NCI-H510A treated with DMSO at 0.1 percent for 48 hours (cell line): ENCODE measurements around the gene WNT5A.

ENCODE experiments used
- DNase-seq: peaks from one replicate; lab custom pipeline; 2025; lab: John Stamatoyannopoulos, UW

The WNT5A gene

DNA sequence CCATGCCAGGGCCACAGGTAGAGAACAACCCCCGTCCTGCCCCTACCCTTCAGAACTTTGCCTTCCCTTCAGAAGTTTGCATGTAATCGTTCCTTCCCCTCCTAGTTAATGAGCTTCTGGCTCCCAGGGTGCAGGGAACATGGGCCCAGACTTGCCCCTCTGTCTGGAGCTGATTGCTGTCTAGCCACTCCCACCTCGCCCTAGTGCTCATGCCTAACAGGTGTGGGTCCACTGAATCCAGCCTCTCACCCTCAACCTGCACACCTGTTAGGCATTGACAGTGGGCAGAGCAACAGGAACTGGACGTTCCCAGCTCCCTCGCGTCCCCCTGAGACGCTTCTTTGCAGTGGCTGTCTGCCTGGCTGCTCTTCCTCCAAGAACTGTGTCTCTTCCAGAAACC is 40.3 kb downstream of the WNT5A start:
- no peak for DNase-seq

DNA sequence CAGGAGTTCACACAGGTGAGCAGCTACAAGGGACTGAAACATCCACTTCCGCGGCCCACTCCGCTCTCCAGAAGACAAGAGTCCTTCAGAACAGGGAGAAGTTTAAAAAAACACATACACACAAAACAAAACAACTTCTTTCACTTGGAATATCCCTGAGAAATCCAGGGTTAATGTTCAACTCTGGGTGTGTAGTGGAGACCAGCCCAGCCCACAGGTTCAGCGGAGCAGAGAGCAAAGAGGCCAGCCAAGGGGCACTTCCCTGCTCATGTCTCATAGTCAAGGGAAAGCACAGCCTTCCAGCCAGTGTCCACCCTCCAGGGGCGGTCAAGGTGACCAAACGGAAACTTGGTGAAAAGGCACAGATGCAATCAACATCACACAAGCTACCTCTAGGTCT is 41.6 kb downstream of the WNT5A start:
- DNase-seq: no peak

DNA sequence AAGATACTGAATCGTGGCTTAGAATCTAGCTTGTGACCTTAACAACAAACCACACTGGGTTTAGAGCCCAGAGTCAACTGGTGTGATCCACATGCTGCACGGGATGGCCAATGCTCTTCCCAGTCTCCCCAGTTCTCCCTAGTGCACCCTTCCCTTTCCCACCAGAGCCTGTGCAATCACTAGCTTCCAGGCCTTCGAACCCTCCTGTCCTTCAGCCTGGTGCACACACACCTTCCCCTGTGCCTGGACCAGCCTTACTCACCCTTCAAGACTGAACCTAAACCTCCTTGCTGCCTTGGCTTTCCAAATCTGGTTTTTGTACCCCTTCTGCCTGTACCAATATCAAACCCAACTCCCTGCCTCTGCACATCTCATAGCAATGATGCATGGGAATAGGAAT is 43.8 kb downstream of the WNT5A start:
- no peak for DNase-seq

DNA sequence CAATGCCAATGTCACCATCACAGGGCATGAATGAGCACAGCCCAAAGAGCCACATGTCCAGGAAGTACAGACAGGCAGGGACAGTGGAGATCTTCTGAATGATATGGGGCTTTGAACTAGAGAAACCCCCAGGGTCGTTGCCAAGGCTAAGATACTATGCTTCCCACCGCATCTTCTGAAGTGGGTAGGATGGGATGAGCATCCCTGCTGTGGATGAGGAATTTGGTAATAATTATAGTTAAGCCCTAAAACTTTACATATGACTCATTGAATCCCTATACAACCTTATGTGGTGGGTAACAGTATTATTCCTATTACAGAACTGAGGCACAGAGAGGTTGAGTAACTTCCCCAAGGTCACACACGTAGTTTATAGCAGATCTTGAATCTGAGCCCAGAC is 44.2 kb downstream of the WNT5A start:
- no peak for DNase-seq

DNA sequence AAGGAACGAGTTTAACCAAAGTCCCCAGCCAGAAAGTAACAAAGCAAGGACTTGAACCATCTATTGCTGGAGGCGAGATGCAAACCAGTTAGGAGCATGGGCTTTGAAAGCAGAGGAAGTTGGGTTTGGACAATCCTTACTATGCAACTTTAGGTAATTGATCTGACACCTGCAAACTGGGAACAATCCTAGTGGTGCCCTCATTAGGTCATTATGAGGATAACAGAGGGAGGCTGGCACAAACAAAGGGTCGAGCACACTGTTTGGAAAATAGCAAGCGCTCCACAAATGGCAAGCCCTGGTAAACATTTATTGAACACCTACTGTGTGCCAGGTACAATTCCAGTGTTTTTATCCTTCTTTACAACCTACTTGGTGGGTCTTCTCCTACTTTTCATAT is 45.6 kb downstream of the WNT5A start:
- DNase-seq: no peak

DNA sequence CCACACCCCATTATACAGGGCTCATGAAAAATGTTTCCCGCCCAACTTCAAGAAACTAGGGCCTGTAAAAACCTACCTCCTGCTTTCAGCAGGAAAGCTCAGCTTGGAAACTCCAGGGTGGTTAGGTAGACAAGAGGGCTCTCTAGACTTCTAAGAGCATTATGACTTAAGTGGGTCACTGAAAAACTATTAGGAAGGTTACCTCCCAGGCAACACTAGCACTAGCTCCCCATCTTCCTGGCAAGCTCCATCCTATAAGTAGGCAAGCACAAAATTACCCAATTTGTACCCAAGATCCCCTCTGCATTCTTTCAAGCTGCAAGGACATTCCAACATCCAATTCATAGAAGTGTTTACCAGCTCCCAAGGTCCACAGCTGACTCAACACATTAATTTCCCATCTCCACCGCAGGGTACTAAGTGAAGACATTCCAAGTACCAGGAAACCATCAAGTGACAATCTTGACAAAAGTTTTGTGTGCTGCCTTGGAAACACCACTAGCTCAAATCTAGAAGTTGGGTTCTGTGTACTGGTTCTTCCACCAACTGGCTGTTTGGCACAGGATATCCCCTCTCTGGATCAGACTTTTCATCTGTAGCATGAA is 46.9 kb downstream of the WNT5A start:
- DNase-seq: no peak

DNA sequence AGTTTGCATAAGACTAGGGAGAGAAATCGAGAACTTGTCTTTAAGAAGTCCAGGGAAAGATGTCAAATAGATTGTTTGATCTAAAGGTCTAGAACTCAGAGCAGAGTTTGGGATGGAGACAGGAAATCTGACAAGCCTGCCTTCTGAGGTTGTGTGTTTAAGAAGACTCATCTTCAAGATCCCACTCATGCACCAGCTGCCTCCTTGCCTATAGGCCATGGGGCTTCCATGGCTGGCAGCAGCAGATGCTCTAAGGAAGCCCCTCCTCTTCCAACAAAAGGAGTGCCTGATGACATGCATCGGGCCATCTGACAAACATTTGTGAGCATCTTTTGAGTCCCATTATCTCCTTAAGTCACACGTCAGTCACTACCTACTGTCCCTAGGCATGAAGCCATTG is 47.4 kb downstream of the WNT5A start:
- no peak for DNase-seq

DNA sequence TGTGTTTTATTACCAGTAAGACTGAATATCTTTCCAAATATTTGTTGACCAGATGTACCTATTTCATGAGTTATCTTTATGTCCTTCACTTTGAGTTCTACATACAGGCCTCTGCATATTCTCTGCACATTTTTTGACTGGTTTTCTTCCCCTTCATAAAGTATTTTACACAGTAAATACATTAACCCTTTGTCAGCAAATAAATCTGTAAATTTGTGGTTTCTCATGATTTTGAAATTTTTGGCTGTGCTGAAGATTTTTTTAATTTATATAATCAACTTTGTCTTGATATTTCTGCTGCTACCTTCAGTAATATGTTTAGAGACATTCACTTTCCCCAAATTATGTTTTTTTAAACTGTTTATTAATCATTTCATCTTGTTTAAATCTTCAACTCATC is 50.5 kb downstream of the WNT5A start:
- DNase-seq: no peak

DNA sequence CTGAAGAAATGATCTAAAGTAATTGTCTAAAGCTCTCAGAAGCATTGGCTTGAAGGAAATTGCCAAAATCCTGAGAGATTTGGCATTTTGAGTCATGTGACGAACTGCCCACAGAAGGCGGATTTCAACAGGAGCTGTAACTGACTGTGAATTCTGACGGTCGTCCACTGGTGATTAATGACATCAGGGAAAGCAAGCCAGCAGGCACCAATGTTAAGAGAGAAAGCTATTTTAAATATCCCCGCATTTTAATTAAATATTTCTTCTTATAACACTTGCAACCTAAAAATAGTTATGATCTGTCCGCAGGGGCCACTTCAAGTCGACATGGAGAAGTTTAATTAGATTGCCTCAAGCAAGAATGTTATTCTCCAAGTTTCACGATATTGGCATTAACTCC is 51.6 kb downstream of the WNT5A start:
- no peak for DNase-seq

DNA sequence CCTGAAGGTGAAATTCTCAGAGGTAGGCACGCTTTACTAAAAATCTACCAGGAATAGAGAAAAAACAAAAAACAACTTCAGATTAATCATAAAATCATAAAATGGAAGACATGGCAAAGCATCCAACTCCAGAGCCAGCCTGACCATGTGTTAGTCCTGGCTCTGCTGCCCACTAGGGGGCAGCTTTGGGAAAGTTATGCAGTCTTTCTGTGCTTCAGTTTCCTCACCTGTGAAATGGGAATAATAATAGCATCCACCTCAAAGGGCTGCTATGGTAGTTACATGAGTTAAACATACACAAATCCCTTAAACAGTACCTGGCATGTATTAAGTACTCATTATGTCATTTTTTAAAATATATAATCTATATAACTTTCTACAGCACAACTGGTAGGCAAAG is 52.3 kb downstream of the WNT5A start:
- DNase-seq: no peak

DNA sequence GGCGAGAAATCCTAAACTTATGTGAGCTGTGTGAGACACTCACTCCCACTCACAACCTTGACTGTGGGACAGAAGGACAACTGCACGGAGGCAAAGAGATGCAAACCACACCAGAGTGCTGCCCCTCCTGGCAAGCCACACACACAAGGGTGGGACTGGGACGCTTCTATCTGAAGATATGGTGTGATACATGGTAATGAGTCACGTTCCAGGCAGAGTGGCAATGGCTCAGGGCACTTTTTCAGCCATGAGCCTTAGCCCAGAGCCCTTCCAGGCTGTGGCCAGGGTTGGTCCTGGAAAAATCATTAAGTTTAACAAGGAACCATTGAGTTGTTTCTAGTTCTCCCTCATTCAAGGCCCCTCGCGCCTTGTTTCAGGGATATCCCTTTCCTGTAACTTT is 56.1 kb downstream of the WNT5A start:
- DNase-seq: no peak

DNA sequence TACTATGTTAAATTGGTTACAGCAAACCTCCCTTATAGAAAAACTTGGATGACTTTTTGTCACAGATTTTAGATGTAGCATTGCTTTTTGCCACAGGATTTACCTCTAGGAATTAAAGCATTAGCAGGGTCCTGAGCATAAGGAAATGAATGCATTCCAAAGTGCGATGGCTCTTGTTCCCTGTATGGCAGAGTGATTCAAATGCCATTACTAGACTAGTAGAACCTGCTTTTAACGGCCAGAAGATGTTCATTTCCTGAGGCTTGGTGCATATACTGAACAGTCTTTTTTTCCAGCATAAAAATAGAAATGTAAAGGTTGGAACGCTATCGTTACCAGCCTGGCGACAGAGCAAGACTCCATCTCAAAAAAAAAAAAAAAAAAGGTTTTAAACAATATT is 59.4 kb downstream of the WNT5A start:
- no peak for DNase-seq

DNA sequence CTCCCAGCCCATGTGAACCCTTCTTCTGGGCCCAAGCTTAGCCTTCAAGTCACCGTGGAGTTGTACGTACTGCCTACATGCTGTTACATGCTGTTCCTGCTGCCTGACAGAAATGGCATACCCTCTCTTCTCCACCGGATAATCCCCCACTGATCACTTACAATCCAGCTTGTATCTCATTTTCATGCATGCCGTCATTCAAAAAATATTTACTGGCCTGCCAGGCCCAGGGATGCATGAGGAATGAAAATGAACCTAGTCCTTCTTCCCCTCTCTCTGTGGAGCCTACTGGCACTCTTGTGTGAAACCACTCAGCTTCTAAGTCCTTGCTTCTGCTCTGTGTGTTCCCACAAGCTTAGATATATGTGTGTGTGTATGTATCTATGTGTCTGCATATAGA is 60.6 kb downstream of the WNT5A start:
- no peak for DNase-seq

DNA sequence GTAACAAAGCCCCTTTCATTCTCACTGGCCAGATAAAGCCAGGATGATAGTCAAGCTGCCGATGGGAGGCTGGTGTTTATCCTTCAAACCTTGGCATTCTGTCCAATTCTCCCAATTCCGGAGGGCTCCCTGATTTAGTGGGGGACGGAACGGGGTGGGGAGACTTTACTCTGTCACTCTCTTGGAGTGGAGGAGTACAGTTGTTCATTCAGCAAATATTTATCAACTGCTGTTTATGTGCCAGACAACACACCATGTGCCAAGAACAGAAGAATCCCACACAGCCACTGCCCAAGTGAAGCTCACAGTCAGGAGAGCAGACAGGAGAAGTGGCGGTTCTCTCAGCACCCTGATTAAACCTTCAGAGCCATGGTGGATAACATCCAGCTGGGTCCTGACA is 63.3 kb downstream of the WNT5A start:
- DNase-seq: no peak

DNA sequence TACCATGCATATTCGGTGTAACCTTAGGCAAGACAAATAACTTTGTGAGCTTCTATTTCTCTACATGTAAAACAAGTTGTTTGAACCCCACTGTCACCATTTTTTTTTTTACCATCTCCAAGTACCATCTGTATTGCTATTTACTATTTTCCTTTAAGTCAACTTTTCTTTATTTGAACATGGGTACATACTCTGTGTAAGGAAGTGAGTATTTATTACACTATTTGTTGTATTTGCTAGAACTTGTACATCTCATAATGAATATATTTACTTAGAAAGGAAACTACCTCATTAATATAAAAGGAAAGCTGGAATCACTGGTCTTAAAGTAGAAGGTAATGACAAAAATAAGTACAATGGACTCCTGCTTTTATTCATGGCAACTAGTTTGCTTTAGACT is 69.9 kb downstream of the WNT5A start:
- no peak for DNase-seq

DNA sequence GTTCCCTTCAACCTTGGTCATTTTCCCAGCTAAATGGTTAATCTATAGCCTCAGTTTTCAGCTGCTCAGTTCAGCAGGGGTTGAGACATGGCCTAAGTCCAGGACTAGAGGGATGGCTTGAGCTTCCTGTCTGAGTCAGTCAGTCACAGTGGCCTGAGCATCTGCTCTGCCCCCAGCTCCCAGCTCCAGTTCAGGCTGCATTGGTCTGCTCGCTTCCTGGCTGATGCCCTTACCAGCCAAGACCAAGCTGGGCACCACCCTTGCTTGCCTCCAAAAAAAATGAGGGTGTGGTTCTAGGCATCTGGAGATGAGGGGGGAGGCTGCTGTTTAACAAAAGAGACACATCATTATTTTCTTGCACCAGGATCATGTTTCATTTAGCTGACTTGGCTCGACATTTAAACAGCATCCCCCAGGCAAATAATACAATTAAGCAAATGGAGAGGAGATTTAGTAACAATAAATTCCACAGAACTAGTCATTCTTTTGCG is 70.7 kb downstream of the WNT5A start:
- DNase-seq: no peak
